HG03442 (cell line): ENCODE data around the gene WDR49.
"Not testable (repeated sequence)": the region's sequence is repeated elsewhere in the genome, so short reads cannot be mapped to it uniquely, and the experiment has no call there.

Experiments
- ATAC-seq: cut with Tn5 transposase; IDR thresholded peaks from one replicate; pipeline ENCODE4 v1.9.1; 2021; ENCODE audit warnings: mild to moderate bottlenecking, moderate library complexity; ENCODE audit not compliant: unreplicated experiment

Gene WDR49

DNA sequence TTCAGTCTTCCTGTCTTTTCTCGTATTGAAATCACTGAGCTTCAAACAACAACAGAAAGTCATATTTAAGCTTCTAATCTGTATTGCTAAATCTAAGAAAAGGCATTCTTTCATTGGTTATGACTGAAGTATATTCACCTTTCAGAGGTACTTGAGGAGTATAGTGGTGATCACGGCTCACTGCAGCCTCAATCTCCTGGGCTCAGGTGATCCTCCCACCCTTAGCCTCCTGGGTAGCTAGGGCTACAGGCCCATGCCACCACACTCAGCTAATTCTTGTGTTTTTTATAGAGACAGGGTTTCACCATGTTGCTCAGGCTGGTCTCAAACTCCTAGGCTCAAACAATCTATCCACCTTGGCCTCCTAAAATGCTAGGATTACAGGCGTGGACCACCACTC is 38.7 kb downstream of the WDR49 start:
- no peak for ATAC-seq

DNA sequence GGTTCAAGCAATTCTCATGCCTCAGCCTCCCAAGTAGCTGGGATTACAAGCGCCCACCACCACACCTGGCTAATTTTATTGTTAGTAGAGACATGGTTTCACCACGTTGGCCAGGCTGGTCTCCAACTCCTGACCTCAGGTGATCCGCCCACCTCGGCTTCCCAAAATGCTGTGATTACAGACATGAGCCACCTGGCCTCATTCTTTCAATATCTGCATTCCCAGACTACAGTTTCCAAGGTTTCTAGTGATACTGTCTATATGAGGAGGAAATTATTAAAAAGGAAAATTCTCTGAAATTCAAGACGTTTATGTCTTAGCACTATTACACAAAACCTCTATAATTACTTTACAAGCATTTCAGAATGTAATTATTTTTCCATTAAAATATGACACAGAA is 39.5 kb downstream of the WDR49 start:
- ATAC-seq: not testable (repeated sequence)

DNA sequence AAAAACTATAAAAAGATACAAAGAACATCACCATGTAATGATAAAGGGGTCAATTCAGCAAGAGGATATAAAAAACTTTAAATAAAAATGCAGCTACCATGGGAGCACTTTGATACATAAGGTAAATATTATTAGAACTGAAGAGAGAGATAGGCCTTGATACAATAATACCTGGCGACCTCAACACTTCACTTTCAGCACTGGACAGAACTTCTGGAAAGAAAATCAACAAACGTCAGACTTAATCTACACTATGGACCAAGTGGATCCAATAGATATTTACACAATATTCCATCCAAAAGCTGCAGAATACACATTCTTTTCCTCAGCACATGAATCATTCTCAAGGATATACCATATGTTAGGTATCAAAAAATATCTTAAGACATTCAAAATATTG is 42.0 kb downstream of the WDR49 start:
- ATAC-seq: no peak

DNA sequence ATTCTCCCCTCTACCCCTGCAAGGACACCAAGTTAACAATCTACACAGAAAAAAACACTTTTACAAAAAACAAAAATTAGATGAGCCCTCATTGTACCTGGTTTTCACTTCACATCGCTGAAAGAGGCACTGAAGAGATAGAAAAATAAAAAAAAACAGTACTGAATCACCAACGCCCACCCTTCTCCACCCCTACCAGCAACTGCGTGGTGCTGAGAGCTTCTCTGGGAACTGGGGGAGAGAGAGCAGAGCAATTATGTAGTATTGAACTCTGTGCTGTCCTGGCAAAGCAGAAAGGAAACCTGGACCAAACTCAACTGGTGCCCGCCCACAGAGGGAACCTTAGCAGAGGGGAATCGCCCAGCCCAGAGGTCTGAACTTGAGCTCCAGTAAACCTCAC is 44.6 kb downstream of the WDR49 start:
- no peak for ATAC-seq

DNA sequence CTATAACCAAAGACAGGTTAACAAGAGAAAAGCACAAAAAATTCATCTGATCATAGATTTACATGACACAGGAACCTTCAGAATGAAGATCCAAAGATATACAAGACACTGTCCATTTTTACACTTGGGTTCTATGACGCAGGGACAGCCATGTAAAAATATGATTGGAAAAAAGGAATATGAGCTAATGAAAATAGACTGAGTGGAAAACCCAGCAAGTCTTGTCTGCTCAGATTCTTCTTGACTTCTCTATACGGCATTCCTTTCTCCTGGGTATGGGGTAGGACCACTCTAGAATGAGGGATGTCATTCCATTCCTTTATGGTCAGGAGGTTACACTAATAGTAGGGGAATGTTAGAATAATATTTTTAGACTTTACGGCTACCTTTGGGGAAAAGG is 46.9 kb downstream of the WDR49 start:
- ATAC-seq: no peak

DNA sequence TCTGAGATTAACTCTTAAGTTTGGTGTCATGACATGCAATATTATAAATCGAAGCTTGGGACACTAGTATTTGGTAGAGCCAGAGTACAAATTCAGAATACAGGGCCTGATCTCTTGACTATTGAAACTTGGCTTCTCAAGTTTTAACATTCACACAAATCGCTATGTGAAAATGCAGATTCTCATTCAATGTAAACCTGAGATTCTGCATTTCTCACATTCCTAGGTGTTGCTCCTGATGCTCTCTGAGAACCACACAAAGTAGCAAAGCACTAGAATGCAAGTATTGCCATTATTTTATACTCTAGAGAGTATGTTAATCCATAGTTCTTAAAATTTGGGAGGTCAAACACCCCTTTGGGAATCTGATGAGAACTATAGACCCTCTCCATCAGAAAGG is 47.9 kb downstream of the WDR49 start:
- ATAC-seq: no peak

DNA sequence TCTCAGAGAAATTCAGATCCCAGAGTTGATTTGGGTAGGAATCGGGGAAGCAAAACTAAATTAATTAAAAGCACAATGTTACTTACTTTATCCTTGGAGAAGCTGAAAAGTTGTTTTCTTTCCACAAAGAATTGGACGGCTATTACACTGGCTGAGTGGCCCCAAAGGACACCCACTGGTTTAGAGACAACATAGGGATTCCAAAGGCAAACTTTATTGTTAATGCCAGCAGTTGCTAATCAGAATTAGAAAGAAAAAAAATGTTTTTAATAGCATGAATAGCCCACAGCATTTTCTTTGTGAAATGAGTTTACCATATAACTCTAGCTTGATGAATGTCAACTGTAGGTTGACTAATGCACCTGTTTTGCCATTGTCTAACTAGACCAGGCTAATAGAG is 51.7 kb downstream of the WDR49 start:
- ATAC-seq: no peak

DNA sequence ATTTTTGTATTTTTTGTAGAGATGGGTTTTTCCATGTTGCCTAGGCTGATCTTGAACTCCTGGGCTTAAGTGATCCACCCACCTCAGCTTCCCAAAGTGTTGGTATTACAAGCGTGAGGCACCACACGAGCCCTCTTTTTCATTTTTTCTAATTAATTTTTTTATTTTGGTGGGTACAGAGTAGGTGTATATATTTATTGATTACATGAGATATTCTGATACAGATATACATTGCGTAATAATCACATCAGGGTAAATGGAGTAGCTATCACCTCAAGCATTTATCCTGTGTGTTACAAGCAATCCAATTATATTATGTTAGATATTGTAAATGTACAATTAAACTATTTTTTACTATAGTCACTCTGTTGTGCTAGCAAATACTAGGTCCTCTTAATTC is 66.1 kb downstream of the WDR49 start:
- ATAC-seq: no peak

DNA sequence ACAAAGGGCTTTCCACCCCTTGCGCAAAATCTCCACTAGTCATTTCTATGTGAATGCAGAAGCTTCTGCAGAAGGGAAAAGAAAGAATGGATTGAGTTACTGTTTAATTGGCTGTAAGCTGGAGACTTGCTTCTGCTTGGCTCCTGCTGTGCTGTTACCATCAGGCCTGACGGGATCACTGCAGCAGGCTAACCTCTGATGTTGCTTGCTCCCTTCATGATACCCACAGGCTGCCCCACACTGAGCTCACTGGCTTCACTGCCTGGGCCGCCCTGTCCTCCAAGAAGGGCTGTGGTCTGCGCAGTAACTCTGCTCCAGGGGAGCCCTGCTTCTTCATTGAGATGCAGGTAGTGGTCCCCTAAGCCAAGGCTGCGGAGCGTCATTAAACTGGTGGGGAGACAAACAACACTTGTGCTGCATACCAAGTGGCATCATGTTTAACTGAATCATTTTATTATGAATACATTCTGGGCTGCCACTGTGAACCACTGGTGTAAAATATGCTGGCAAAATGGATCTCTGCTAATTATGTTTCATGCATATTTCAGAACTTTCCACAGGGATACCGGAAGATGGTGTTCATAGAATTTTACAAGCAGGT is 78.6 kb downstream of the WDR49 start:
- ATAC-seq: no peak

DNA sequence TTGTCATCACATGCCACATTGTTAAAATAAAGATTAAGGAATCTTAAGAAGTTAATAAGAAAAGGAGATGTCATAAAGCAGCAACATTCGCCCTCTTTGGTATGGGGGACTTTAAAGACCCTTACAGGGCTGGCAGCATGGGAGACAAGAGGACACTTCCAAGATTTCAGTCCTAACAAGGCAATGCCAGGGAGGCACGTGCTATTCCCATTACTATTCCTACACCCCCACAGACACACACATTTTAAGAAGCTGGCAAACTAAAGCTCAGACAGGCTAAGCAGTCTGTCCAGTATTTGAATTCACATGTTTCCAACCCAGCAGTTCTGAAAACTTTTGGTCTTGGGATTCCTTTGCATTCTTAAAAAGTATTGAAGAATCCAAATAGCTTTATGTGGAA is 80.8 kb downstream of the WDR49 start:
- ATAC-seq: no peak

DNA sequence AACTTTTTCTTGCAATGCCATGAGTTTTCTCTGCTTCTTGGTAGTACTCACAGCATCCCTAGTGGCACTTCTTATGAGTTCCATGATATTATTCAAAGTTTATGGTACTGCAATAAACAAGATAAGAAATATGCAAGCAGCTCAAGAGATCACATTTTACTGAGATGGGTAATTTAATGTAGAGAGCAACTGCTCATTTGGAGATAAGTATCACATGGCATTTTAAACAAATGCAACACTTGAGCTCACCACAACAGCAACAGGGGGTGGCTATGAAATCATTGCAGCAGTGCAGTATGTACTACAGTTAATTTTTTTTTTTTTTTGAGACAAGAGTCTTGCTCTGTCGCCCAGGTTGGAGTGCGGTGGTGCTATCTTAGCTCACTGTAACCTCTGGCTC is 85.1 kb downstream of the WDR49 start:
- ATAC-seq: no peak

DNA sequence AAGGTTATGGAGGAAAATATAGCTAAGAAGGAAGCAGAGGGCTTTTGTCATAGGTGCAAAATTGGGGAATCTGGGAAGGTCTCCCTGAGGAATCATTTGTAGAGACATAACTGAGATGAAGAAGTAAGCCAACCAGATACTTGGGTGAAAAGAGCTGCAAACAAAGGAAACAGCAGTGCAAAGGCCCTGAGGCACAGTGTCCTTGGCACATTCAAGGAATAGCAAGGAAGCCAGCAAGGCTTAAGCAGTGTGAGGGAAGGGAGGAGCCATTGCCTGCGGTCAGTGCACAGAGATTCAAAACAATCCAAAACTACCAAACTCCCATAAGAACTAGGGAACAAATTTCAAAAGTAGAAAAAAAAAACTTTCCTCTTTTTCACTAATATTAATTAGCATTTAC is 88.3 kb downstream of the WDR49 start:
- ATAC-seq: no peak

DNA sequence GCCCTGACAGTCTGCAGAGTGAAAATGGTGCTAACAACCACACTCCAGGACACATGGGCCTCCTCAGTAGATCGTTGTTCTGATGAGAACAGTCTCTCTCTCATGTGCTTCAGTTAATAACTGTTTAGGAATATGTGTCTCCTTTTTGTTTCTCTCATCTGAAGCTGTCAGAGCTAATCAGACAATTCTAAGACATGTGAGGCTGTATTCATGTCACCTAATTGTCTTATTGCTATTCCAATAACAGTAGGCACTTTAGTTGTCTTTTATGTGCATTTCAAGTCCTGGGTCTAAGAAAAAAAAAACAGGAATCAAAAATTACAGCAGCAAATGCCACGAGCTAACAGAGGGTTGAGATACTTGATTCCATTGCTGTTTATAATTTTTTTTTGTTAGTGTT is 89.1 kb downstream of the WDR49 start:
- no peak for ATAC-seq

DNA sequence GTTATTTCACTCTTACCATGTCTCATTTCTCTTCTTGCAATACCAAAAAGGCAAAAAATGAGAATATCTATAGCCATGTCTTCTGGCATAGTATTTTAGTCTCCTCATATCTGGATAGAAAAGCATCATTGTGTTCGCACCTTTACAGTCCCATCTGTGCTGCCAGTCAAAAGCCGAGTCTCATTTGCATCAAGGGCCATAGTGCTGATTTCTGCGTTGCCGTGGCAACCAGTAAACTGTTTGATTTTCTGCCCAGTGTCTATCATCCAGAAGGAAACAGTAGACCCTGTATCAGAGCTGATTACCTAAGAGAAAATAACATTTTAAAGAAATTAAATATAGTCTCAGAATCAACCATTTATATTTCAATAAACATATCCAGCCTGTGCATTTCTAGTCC is 93.8 kb downstream of the WDR49 start:
- no peak for ATAC-seq

DNA sequence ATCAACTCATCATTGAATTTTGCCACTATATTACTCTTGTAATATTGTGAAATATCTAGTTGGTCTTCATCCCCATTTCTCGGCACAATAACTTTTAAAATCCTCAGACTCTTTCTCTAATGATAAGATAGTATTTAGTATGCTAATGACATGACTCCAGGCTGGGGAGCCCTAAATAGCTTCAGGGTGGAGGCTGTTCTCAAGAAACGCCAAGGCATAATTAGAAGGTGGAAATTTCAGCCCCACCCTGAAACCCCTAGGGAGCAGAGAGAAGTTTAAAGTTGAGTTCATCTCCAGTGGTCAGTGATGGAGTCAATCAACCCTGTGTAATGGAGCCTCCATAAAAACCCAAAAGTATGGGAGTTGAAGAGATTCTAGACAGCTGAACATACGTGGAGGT is 98.8 kb downstream of the WDR49 start:
- ATAC-seq: no peak

DNA sequence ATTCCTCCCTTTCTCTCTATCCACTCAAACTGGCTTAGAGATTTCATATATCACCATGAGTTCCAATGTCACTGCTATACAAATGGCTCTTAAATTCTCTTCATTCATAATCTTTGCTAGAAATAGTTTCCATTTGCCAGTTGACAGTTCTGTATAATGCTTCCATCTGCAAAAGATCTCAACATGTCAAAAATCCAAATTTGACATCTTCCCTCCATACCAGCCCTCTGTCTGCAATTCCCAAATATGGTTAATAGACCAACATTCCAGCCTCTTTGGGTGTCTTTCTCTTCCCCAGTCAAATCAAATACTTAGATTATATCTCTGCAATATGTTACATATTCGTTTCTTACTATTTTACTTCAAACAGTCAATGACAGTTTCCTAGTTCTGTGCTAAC is 115.7 kb downstream of the WDR49 start:
- ATAC-seq: no peak

DNA sequence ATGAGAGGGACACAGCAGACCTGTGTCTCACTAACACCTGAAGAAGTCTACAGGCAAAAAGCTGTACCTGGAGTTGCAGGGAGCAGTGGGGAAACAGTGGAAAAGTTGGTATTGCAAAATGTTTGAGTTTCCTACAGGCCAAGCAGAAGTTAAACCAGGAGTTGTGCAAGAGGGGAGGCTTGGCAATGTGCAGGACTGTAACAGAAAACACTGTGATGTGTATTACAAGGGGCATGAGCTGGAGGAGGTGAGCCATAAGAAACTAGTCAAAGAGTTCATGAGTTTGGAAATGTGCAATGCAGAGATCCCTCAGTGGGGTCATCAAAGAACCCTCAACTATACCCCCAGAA is 132.8 kb downstream of the WDR49 start:
- ATAC-seq: no peak

DNA sequence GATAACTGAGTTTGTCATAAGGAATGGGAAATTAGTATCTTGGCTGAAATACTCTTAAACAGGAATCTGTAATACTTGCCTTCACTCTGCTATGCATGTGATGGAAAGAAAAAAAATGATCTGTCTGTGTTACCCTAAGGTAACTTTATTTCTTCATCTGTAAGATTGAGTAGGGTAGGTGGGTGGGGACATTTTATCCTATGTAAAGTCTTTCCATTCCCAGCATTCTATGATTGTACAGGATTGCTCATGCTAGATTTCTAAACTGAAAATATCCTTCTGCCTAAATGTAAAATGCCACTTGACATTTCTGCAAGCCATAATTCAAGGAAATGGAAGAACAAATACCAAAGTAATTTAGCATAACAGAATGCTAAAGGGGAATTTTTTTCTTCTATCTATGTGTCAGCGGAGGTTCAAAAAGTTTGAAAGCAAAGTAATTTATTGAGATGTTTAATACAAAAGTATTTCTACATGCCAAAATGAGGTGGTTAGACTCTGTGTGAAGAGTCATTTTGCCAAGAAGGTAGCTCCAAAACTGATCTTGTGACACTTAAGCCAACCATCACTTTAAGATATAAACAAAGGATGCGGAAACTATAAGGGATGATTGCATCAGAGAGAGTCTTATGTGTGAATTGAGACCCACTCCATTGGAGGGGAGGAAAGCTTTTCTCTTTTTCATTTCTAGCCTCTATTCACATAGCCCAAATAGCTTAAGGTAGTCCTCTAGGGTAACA is 133.3 kb downstream of the WDR49 start:
- no peak for ATAC-seq

DNA sequence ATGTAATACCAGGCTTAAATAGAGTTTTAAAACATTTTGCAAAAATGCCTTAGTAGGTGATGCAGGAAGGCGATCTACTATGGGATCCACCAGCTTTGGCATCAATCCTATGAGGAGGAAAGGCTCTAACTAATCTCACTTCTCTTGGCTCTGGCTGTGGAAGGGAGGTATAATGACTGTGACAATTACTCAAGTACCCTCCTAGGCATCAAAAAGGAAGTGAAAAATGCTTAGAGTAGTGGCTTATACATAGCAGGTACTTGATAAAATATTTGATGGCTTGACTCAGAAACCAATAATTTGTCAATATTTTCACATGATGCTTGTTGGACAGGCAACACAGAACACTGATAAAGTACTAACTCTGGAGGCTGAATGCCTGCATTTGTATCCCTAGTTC is 145.8 kb downstream of the WDR49 start:
- no peak for ATAC-seq

DNA sequence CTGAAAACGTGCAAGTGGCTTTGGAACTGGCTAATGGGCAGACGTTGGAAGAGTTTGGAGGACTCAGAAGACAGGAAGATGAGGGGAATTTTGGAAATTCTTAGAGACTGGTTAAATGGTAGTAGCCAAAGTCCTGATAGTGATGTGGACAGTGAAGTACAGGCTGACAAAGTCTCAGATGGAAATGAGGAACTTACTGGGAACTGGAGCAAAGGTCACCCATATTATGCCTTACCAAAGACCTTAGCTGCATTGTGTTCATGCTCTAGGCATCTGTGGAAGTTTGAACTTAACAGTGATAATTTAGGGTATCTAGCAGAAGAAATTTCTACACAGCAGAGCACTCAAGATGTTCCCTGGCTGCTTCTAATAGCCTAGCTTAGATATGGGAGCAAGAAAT is 151.3 kb downstream of the WDR49 start:
- ATAC-seq: no peak

DNA sequence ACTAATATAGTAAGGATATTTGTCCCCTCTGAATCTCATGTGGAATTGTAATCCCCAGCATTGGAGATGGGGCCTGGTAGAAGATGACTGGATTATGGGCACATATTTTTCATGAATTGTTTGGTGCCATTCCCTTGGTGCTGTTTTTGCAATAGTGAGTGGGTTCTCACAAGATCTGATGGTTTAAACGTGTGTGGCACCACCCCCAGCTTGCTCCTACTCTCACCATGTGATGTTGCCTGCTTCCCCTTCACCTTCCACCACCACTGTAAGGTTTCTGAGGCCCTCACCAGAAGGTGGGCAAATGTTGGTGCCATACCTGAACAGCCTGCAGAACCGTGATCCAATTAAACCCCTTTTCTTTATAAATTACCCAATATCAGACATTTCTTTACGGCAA is 151.8 kb downstream of the WDR49 start:
- no peak for ATAC-seq

DNA sequence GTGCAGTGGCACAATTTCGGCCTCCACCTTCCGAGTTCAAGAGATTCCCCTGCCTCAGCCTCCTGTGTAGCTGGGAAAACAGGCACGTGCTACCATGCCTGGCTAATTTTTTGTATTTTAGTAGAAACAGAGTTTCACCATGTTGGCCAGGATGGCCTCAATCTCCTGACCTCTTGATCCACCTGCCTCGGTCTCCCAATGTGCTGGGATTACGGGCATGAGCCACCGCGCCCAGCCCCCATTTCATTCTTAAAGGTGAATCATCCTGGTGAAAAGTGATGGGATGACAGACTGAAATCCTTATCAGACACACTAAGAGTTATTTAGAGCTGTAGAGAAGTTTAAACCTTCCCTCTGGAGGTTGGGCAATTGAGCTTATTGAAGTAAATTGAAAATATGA is 155.8 kb downstream of the WDR49 start:
- no peak for ATAC-seq

DNA sequence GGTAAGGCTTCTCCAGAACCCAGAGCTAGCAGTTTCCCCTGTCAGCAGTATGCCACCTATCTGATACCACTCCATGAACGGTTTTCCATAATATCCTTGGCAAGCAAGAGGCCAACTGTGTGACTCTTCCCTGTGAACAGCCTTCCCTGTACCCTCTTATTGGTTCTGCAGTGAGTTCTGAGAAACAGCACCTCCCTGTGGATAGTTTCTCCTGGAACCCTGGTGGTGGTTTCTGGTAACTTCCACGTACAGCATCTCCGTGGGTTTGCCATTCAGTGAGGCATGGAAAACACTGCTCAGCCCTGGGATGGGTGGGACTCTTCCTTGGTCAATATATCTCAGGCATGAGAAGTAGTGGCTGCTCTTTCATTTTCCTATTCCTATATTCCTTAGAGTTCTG is 160.5 kb downstream of the WDR49 start:
- ATAC-seq: no peak
